GM18868 (cell line): ENCODE data around the gene BET1L.
A peak's percentile ranks its signal among the peaks of the same experiment; 100 is the strongest.
"Not testable (repeated sequence)": the region's sequence is repeated elsewhere in the genome, so short reads cannot be mapped to it uniquely, and the experiment has no call there.

ENCODE experiments used
- ATAC-seq: cut with Tn5 transposase; IDR thresholded peaks from one replicate; pipeline ENCODE4 v1.9.1; 2021; ENCODE audit warnings: mild to moderate bottlenecking, moderate library complexity; ENCODE audit not compliant: unreplicated experiment

BET1L gene

DNA sequence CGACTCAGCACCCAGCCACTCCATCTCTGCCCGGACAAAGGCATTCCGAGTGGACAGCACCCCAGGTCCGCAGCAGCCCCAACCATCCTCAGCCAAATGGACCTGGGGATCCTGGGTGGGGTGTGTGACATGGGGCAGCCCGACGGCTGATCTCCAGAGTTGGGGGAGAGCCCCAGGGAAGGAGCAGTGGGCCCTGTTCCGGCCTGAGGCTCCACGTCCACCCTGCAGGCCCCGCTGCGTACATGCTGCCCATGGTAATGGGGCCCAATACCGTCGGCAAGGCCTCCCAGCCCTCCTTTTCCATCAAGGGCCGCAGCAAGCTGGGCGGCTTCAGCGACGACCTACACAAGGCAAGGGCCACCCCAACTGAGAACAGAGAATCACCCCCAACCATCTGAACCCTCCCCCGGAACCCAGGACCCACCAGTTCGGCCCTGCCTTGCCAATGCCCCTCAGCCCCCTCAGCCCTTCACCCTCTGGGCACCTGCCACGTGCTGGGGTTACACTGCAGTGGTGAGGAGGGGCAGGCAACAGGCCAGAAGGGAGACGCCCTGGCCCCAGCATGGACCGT lies 8.9 kb downstream of the BET1L start:
- ATAC-seq = no peak

DNA sequence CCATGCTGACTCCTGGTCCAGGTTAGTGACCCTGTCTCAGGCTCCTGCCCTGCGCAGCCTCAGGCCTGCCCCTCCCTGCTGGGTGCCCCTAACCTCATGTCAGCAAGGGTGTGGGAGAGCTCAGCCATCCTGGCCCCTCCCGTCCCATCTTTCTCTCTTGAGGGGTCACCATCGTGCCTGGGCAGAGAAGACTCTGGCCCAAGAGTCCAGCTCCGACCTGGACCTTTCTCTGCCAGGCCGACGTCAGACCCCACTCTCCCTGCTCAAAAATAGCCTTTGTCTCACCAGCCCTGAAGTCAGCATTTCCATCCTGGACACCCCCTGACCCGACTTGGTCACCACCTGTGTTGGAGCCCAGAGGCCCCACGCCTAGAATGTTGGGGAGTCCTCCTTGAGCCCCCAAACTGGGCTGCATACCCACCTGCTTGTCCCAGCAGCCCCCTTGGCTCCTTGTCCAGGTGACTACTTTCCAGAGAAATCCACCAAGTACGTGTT lies 9.4 kb downstream of the BET1L start:
- no peak for ATAC-seq

DNA sequence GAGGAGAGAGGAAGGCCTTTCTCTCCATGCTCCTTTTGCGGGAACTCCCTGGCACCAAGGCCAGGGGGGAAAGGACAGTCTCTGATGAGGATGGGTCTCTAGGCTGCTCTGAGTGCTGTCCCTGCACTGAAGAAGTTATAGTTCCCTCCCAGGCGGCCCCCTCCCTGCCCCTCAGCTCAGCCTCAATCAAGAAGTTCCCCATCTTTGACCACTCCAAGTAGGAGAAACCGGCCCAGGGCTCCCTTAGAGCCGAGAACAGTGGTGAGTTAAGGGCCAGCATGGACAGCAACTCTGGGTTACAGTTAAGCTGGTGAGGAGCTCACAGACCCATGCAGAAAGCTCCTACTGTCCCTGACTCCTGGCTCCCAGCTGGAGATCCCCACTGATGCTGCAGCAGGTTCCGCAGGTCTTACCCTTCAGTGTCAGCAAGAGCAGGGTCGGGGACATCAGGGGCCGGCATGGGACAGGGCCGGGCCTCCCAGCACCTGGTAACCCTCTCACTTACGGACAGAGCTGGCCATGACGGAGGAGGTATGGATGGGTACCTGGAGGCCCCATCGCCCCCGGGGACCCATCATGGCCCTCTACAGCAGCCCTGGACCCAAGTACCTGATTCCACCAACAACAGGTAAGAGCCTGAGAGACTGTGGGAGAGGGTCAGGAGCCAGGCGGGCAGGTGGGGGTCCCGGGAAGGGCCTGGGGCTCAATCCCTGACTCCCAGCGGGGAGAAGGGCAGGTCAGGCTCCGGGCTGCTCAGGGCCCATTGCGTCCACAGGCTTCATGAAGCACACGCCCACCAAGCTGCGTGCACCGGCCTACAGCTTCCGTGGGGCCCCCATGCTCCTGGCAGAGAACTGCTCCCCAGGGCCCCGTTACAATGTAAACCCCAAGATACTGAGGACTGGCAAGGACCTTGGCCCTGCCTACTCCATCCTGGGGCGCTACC lies 10.1 kb downstream of the BET1L start:
- no peak for ATAC-seq

DNA sequence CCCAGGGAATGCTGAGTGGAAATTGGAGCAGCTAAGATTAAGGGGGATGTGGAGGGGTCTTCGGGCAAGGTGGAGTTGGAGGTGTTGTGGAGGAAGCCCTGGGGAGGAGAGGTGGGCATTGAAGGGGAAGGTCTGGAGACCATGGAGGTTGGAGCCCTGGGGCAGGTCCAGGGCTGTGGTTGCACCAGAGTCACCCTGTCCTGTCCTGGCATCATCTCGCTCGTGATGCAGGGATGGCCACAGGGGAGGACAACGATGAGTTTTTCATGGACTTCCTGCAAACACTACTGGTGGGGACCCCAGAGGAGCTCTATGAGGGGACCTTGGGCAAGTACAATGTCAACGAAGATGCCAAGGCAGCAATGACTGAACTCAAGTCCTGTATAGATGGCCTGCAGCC lies 13.7 kb downstream of the BET1L start:
- ATAC-seq = not testable (repeated sequence)

DNA sequence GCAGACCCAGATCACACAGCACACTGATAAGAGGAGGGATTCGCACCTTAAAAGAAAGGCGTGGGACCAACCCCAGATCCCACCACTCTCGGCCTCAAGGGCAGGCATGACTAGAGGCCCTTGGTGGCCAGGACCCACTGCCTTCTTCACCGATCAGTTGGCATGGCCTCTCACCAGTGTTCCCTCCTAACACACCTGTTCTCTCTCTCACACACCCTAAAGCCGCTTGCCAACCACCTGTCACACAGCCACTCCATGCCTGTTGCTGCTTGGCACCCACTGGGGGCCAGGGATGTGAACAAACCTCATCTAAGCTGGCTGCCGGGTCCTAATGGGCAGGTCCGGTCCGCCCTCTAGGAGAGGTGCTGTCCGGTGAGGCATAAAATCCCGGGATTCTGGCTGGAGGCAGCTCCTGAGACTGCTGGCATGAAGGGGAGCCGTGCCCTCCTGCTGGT lies 14.5 kb downstream of the BET1L start, which contains the start of gene SCGB1C1:
SCGB1C1 (plus strand) TSS at position 405 of the 455 bp plus-strand sequence; CDS start at position 427, 22 bp downstream.
- ATAC-seq = not testable (repeated sequence)

DNA sequence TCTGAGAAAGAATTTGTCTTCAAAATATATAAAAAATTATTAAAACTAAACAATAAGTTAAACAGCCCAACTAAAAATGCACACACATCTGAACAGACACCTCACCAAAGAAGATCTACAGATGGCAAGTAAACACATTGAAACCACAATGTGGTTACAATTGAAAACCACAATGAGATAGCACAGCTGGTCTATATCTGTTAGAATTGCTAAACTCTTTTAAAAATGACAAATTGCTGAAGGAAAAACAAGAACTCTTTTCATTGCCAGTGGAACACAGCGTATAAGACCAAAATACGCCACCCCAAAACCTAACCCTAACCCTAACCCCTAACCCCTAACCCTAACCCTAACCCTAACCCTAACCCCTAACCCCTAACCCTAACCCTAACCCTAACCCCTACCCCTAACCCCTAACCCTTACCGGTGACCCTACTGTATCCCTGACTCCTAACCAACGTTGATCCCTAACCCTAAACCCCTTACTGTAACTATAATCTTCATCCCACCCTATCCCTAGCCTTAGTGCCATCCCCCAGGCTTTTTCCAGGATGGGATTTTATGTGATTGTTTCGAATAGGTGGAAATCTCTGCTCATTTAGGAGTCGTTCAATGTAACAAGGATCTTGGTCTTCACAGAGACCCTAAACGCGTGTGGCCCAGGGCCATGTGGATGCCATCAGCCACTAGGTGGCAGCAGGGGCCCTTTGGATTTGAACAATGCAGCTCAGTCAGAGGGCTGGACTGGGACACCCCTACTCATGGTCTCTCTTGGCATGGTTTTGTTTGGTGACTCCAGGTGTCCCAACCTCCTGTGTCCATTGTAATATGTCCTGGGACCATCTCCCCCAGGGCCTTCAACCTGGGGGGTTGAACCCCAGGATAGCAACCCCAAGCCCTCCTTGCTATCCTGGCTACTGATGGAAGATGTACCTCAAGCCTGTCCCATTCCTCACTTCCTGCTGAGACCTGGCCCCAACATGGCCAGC lies 15.4 kb downstream of the BET1L start:
- ATAC-seq = not testable (repeated sequence)

DNA sequence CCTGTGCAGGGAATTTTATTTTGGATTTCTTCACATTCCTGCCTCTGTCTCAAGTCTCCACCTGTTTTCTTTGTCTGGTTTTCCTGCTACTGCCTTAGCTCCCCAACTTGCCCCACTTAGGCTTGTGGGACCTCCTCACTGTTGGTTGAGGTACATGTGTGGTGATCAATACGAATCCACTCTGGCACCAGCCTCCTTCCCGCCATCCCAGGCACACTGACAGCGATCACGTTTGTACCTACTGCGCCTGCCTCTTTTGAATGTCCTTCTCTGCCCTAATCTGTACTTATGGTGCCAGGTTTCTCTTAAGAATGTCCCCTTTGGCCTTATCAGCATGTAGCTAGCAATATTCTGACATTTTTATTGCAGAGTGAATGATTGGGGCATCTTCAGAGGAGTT lies 16.7 kb downstream of the BET1L start:
- ATAC-seq = not testable (repeated sequence)

DNA sequence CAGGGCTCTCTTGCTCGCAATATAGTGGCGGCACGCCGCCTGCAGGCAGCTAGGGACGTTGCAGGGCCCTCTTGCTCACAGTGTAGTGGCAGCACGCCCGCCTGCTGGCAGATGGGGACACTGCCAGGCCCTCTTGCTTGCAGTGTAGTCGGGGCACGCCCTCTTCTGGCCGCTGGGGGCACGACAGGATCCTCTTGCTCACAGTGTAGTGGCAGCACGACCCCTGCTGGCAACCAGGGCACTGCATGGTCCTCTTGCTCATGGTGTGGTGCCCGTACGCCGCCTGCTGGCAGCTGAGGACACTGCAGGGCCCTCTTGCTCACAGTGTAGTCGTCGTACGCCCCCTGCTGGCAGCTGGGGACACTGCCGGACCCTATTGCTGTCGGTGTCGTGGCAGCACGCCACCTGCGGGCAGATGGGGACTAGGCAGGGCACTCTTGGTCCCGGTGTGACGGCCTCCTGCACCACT lies 17.3 kb downstream of the BET1L start:
- ATAC-seq = peak; percentile 79

DNA sequence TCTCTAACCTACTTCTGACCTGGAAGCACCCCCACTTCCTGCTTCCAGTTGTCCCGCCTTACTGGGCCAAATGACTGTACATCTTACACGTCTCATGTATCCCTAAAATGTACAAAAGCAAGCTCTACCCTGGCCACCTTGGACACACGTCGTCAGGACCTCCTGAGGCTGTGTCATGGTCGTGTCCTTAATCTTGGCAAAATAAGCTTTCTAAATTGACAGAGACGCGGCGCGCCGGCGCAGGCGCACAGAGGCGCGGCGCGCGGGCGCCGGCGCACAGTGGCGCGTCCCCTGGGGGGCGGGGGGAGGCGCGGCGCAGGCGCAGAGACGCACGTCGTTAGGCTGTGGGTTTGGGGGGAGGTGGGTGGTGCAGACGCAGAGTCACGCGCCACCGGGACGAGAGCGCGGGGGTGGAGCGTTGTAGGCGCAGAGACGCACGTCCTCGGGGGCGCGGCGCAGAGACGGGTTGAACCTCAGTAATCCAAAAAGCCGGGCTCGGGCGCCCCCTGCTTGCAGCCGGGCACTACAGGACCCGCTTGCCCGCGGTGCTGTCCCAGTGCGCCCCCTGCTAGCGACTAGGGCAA lies 17.9 kb downstream of the BET1L start:
- ATAC-seq = not testable (repeated sequence)

DNA sequence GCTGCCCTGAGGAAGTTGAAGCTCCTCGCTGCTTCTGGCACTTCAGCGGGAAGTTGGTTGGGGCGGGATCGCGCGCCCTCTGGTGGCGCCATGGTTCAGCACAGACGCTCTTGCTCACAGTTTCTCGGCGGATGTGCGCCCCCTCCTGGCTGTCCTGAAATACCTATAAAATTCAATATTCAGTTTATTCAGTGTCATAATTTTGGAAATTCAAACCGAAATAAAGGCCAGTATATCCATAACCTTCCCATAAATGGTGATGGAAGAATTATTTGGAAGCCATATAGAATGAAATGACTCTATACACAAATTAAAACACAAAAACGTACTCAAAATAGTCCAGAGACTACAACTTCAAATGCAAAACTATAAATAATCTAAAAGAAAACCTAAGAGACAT lies 27.0 kb downstream of the BET1L start:
- ATAC-seq = not testable (repeated sequence)
